Dedifferentiated amniotic fluid mesenchymal stem cell (primary cell): ENCODE measurements around the gene ADAMTS13.

Experiments used
- DNase-seq: peaks from one replicate; pipeline ENCODE4 v3.0.0-alpha.2; 2016; ENCODE audit errors: extremely low spot score

The ADAMTS13 gene

DNA sequence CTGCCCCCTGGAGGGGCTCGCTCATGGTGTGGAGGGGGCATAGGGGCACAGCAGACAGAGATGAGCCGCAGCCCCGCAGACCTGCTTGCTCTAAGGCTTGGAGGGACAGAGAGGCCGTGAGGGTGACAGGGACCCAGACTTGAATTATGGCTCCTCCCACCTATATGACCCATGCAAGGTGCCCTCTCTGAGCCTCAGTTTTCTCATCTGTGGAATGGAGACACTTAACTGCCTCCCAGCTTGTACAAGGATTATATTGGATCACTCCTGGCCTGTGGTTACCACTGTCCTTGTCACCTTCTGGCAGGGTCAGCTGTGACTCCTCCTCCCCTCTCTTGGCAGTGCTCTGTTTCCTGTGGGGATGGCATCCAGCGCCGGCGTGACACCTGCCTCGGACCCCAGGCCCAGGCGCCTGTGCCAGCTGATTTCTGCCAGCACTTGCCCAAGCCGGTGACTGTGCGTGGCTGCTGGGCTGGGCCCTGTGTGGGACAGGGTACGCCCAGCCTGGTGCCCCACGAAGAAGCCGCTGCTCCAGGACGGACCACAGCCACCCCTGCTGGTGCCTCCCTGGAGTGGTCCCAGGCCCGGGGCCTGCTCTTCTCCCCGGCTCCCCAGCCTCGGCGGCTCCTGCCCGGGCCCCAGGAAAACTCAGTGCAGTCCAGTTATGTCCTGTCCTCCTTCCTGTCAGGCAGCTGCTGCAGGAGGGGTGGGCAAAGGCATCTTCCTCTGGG is 32.9 kb downstream of the ADAMTS13 start:
- no peak for DNase-seq

GRCh38 chr9:133455936-133456335 is 33.8 kb downstream of the ADAMTS13 start:
- DNase-seq: no peak

- no peak for DNase-seq
These were observed 34.2 kb downstream of the ADAMTS13 start for GRCh38 chr9:133456409-133456808.

GRCh38 chr9:133457233-133457632 is 35.1 kb downstream of the ADAMTS13 start:
- no peak for DNase-seq

- no peak for DNase-seq
These were observed 35.6 kb downstream of the ADAMTS13 start for GRCh38 chr9:133457748-133458147.

- DNase-seq: no peak
These were observed 36.6 kb downstream of the ADAMTS13 start for GRCh38 chr9:133458643-133459312.

- peak; percentile 79 for DNase-seq
These were observed 37.6 kb downstream of the ADAMTS13 start, which contains the start of gene CACFD1 for GRCh38 chr9:133459476-133460404. TSS of gene CACFD1 (plus strand) at chr9:133459978. CDS start at chr9:133460067, 89 bp downstream.

DNA sequence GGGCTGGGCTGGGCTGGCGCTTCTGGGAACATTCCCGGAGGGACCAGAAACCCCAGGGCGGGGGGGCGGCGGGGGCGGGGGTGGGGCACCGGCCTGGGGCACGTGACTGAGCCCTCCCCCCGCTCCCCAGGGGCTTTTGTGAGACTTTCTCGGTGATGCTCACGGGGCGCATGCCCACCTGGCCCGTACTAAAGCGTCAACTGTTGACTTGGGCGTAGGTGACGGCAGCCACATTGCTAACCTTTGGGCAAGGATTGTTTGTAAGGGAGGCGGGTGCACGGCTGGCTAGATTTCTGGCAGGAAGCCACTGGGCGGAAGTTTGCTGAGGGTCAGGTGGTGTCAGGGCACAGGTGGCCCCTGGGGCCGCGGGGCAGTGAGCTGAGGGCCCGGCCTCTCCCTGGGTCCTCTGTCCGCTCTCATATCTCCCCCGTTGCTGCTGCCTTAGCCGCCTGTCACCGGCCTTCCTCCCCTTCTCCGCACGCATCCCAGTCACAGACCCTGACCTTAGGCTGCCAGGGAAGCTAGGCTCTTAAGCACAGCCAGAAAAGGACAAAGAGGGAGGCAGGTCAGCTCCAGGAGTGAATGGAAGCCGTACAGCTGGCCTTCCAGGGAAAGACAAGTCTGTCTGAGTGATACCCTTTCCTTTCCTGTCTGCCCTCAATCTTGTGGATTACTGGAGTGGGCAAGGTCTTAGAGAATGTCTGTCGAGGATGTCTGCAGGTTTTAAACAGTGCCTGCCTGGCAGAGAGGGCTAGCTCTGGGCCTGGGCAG is 38.4 kb downstream of the ADAMTS13 start:
- no peak for DNase-seq

- DNase-seq: no peak
These were observed 39.8 kb downstream of the ADAMTS13 start for GRCh38 chr9:133461975-133462374.

DNA sequence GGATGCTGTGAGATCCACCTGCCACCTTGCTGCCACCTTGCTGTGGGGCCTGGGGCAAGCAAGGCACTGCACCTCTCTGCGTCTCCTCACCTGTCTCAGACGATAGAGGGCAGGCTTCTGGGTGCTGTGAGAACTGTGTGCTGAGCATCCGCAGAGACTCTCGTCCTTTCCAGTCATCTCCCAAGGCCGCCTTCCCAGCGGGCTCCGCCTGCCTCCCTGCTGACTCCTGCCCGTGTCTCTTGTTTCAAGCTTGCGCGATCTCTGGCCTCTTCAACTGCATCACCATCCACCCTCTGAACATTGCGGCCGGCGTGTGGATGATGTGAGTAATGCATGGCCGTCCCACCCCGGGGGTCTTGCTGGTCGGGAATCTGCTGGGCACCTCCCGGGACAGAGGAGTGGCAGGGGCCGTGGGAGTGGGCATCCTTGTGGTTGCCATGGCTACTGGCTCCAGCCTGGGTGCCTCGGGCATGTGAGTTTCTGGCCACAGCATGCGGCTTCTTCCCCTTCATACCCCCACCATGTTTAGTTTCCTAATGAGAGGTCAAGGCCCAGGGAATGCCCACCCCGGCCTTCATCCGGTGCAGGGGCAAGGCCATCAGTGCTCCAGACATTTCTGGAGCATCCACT is 41.2 kb downstream of the ADAMTS13 start:
- no peak for DNase-seq

DNA sequence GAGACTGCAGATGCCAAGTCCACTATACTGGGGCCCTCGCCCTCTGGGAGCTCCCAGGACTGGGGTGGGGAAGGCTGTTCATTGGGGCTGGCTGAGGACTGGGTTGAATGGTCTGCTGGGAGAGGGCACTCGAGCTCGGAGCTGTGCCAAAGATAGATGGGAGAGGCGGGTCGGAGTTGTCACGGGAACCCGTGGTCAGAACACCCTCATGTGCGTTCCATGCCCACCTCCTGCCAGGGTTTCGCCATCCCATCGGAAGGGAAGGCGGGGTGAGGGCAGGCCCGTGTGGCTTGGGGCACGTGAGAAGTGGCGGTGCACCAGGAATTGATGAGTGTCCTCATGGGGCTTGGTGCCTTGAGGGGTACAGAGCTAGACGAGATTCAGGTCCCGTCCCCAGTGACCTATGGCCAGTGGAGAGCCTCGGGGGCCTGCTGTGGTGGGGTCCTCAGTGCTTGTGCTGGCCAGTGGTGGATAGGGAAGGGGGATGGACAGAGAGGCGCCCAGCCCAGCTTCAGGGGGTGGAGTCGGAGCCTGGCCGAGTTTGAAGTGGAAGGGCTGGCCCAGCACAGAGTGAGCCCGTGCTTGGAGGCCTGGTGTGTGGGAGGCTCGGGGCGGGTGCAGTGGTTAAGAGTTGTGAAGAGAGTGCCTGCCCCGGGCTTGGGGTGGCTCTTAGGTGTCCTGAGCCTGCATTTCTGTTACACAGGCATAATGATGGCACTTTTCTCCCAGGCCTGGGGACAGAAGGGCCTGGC is 41.9 kb downstream of the ADAMTS13 start:
- DNase-seq: no peak

DNA sequence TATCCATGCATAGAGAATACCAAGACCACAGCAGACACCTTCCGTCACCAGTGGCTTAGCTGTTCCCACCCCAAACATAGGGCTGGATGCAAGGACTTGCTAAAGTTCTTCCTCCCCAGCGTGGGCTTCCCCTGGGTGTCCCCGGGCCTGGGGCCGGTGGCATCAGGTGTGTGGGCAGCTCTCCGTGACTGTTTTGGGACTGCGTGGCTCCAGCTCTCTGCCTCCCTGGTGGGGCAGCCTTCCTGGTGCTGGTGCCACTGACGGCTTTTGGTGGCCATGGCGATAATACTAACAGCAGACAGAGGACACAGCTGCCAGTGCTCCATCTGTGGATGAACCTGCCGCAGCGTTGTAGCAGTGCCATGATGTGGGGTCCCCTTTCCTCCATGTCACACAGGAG is 42.5 kb downstream of the ADAMTS13 start:
- no peak for DNase-seq

DNA sequence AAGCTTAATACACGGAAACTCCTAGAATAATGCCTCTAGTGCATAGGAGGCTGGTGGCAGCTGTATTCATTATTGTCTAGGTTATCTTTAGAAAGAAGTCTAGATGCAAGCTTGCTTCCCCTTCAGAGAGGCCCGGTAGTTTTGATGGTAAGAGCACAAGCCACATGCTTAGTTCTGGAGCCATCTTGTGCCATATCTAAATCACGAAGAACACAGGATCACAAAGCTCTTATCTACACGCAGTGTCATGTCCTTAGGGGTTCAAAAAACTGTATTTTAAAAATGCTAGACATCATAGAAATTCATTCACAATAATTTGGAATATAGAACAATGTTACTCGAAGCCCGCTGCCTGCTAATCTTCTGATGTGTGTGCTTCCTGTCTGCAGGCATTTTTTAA is 43.8 kb downstream of the ADAMTS13 start:
- DNase-seq: no peak

DNA sequence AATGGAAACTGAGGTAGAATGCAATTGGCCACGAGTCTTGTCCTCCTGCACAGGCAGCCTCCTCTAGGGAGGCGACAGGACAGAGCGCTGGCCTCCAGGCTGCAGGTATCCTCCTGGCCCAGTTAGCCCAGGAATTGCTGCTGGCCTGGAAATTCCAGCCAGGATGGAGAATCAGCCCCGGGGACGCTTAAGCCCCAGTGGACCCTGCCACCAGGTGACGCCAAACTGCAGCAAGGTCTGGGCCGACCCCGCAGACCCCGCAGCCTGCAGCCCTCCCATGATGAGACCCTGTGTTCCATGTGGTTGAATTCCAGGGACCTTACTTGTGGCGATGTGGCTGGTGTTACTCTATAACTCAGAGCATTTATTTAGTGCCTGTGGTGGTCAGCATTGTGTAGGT is 44.9 kb downstream of the ADAMTS13 start:
- no peak for DNase-seq

DNA sequence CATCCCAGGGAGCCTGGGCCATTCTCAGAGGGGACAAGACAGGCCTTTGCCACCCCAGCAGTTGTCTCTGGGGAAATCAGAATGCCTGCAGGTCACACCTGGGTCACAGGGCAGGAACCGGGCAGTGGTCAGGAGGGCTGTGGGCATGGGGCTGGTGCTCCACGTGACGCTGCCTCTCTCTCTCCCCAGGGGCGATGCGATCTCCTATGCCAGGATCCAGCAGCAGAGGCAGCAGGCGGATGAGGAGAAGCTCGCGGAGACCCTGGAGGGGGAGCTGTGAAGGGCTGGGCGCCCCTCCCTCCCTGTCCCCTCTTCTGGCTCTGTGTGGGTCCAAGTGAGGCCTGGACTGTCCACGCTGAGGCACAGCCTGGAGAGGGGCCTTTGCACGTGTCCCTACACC is 46.2 kb downstream of the ADAMTS13 start:
- DNase-seq: no peak

GRCh38 chr9:133468777-133469421 is 46.7 kb downstream of the ADAMTS13 start:
- no peak for DNase-seq

- no peak for DNase-seq
These were observed 48.3 kb downstream of the ADAMTS13 start for GRCh38 chr9:133470427-133470924.

DNA sequence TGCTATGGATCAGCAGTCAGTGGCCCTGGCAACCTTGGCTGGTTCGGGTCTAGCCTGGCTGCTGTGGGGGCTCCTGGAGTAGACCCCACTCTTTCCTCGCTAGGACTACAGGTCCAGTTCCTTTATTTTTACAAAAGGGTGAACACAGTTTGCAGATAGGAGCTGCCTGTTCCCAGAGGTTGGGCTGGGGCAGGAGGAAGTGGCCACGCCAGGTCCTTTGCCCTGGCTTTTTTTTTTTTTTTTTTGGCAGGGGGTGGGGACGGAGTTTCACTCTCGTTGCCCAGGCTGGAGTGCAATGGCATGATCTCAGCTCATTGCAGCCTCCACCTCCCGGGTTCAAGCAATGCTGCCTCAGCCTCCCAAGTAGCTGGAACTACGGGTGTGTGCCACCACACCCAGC is 48.8 kb downstream of the ADAMTS13 start:
- DNase-seq: no peak

- no peak for DNase-seq
These were observed 49.5 kb downstream of the ADAMTS13 start for GRCh38 chr9:133471551-133472276.
